ENCODE data around the gene LRRC31. TPM values are rescaled to one million over a fixed set of nuclear protein-coding genes. Genes with fewer than 3 reads are reported as not detected.

The LRRC31 gene
- polyA plus RNA-seq, 12 donors: 8.3 TPM; not detected in 11

GRCh38 chr3:169813757-169814517 lies 55.8 kb downstream of the LRRC31 start:
- DNase-seq: no peak

GRCh38 chr3:169813278-169813677 lies 56.5 kb downstream of the LRRC31 start:
- DNase-seq: no peak

GRCh38 chr3:169812332-169813235 lies 57.2 kb downstream of the LRRC31 start, which contains the start of the genes LRRC34 and LRRIQ4:
LRRC34 (minus strand) TSS chr3:169812904; CDS start chr3:169812548, 356 bp downstream.
LRRIQ4 (plus strand) TSS chr3:169812870; CDS start chr3:169821922, 9,052 bp downstream.
- peak; percentile 74 for DNase-seq

- peak; percentile 54 for DNase-seq
These were observed 58.0 kb downstream of the LRRC31 start for GRCh38 chr3:169811631-169812331.

GRCh38 chr3:169809230-169809795 lies 60.4 kb downstream of the LRRC31 start:
- DNase-seq: no peak

GRCh38 chr3:169804681-169805080 lies 65.1 kb downstream of the LRRC31 start:
- DNase-seq: no peak

- DNase-seq: no peak
These were observed 77.4 kb downstream of the LRRC31 start for GRCh38 chr3:169792359-169792758.

GRCh38 chr3:169790687-169791429 lies 78.9 kb downstream of the LRRC31 start:
- DNase-seq: no peak

- DNase-seq: no peak
These were observed 79.5 kb downstream of the LRRC31 start for GRCh38 chr3:169790219-169790618.

Other genes starting within 250 kb of the LRRC31 start
- gene MECOM, start 206.2 kb downstream of the LRRC31 start, polyA plus RNA-seq (ENCODE audit: insufficient read length in 12 of 12): 10 to 100 TPM in 11 of 12 donors, not detected in 1; 10.4 to 18.5 (median 12.9) TPM
- under 1 TPM in 2 of 12 donors, not detected in 10; 0.22 to 0.36 TPM for gene TERC, start 104.9 kb downstream of the LRRC31 start, polyA plus RNA-seq (ENCODE audit: insufficient read length in 12 of 12)
- gene ACTRT3, start 100.4 kb downstream of the LRRC31 start, polyA plus RNA-seq (ENCODE audit: insufficient read length in 12 of 12): 1 to 10 TPM in 10 of 12 donors, not detected in 2; 2.5 to 4.2 (median 3.1) TPM
- 10 to 100 TPM in 11 of 12 donors, not detected in 1; 19.2 to 28.4 (median 23.2) TPM for gene MYNN, start 96.5 kb downstream of the LRRC31 start, polyA plus RNA-seq (ENCODE audit: insufficient read length in 12 of 12)
- under 1 TPM in 6 of 12 donors, not detected in 6; 0.08 to 0.23 (median 0.11) TPM for gene LRRIQ4, start 57.1 kb downstream of the LRRC31 start, polyA plus RNA-seq (ENCODE audit: insufficient read length in 12 of 12)
- gene LRRC34, start 57.0 kb downstream of the LRRC31 start, polyA plus RNA-seq (ENCODE audit: insufficient read length in 12 of 12): 10 to 100 TPM in 1 of 12 donors, 1 to 10 TPM in 9, not detected in 2; 2.3 to 10.3 (median 5.9) TPM
- not detected for gene SAMD7, start 41.6 kb upstream of the LRRC31 start, polyA plus RNA-seq (ENCODE audit: insufficient read length in 12 of 12)
- gene SEC62, start 96.9 kb upstream of the LRRC31 start, polyA plus RNA-seq (ENCODE audit: insufficient read length in 12 of 12): 100 to 1,000 TPM in 3 of 12 donors, 10 to 100 TPM in 8, not detected in 1; 66.6 to 132 (median 89.8) TPM
- 10 to 100 TPM in 1 of 12 donors, 1 to 10 TPM in 10, not detected in 1; 2.1 to 47.5 (median 3.2) TPM for gene GPR160, start 168.1 kb upstream of the LRRC31 start, polyA plus RNA-seq (ENCODE audit: insufficient read length in 12 of 12)